Activated naive CD4-positive, alpha-beta T cell treated with anti-CD3 and anti-CD28 coated beads, Interleukin-2, amount 10 ng/mL, durations not matched to agents 7 days and 5 days (primary cell): Measurements from ENCODE around the gene COIL.

ENCODE experiments used
- CTCF ChIA-PET: fragments of 350-600 bp; sonication (Branson Sonifier 250); formaldehyde crosslinking; loops from one replicate; lab custom pipeline; 2021; ENCODE audit warnings: antibody characterized with exemption; lab: Charles Lee
- DNase-seq: peaks from one replicate; pipeline ENCODE4 v3.0.0-alpha.2; 2020
- H3K27ac Mint-ChIP-seq: one replicate; pipeline ENCODE4 v1.8.0; 2021; ENCODE audit warnings: mild to moderate bottlenecking, moderate library complexity, mixed read lengths
- H3K27me3 Mint-ChIP-seq: one replicate; pipeline ENCODE4 v1.8.0; 2021; ENCODE audit warnings: mild to moderate bottlenecking, mixed read lengths
- H3K36me3 Mint-ChIP-seq: one replicate; pipeline ENCODE4 v1.8.0; 2021; ENCODE audit warnings: mixed read lengths
- H3K4me1 Mint-ChIP-seq: one replicate; pipeline ENCODE4 v1.8.0; 2021; ENCODE audit warnings: mixed read lengths
- H3K4me3 Mint-ChIP-seq: one replicate; pipeline ENCODE4 v1.8.0; 2021; ENCODE audit warnings: mild to moderate bottlenecking, moderate library complexity, mixed read lengths
- H3K9me3 Mint-ChIP-seq: one replicate; pipeline ENCODE4 v1.8.0; 2021; ENCODE audit warnings: mixed read lengths

COIL gene, protein sequence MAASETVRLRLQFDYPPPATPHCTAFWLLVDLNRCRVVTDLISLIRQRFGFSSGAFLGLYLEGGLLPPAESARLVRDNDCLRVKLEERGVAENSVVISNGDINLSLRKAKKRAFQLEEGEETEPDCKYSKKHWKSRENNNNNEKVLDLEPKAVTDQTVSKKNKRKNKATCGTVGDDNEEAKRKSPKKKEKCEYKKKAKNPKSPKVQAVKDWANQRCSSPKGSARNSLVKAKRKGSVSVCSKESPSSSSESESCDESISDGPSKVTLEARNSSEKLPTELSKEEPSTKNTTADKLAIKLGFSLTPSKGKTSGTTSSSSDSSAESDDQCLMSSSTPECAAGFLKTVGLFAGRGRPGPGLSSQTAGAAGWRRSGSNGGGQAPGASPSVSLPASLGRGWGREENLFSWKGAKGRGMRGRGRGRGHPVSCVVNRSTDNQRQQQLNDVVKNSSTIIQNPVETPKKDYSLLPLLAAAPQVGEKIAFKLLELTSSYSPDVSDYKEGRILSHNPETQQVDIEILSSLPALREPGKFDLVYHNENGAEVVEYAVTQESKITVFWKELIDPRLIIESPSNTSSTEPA

DNA sequence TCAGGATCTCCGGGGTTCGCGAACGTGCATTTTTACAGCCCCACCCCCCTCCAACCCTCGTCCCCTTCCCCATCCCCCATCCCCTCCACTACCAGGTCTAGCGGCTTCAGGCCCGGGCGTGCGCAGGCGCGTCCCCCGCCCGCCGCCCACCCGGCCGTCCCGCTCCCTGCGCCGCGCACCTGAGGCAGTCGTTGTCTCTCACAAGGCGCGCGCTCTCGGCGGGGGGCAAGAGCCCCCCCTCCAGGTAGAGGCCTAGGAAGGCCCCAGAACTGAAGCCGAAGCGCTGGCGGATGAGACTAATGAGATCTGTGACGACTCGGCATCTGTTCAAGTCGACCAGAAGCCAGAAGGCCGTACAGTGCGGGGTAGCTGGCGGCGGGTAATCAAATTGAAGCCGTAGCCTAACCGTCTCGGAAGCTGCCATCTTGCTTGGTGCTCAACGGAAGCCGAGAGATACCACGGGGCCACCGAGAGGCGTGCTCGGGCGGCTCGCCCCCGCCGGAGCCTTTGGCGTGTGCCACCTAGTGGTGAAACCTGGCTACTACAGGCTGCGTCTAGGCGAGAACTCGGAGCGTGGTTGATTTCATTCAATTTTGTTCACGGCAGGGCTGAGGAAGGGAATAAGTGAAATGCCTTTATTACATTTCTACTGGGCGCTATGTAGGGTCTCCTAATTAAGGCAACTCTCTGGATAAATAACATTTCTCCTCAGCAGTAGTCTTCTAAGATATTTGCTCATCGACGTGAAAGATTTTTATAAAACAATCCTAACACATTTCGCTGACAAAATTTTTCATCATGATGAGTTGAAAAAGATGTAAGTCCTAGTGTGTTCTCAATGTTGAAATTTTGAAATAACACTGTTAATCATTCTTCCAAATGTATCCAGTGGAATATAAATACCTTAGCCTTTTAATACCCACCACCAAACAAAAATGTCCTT, at the start of gene COIL:
COIL (minus strand) TSS at position 455 of the 943 bp plus-strand sequence; CDS start at position 424, 31 bp downstream.
- H3K4me1 Mint-ChIP-seq, result peaks cover 25% of the 10 kb centered on the region
- peak within 1 kb of the TSS; percentile 79 for H3K4me3 Mint-ChIP-seq
- peaks cover 7% of the 10 kb centered on the region for H3K36me3 Mint-ChIP-seq
- peak; percentile 96 for DNase-seq
- no peaks in the 10 kb centered on the region for H3K9me3 Mint-ChIP-seq
- H3K27me3 Mint-ChIP-seq, result peaks cover 15% of the 10 kb centered on the region
- CTCF ChIA-PET, result interaction anchor here (0.7 to 0.9 kb wide), 4 partner anchors 12 to 143 kb away, joined by 3 to 4 read pairs (median 3); no protein-coding TSS in a partner anchor
- H3K27ac Mint-ChIP-seq, result peak within 1 kb of the TSS; percentile 91

DNA sequence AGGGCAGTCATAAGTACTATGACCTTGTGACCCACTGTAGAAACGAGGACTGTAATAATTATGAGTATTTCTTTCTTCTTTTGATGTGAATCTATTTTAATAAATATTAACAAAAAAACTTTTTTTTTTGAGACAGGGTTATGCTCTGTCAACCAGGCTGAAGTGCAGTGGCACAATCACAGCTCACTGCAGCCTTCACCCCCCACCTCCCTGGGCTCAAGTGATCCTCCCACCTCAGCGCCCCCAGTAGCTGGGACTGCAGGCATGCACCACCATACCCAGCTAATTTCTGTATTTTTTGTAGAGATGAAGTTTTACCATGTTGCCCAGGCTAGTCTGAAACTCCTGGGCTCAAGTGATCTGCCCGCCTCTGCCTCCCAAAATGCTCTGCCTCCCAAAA, 49.6 kb upstream of the COIL start:
- H3K27me3 Mint-ChIP-seq, result peaks cover 23% of the 10 kb centered on the region
- H3K9me3 Mint-ChIP-seq, result no peaks in the 10 kb centered on the region
- H3K4me1 Mint-ChIP-seq, result peaks cover 5% of the 10 kb centered on the region
- H3K27ac Mint-ChIP-seq, result no peak overlapping the region
- no peaks in the 10 kb centered on the region for H3K36me3 Mint-ChIP-seq
- DNase-seq, result no peak
- H3K4me3 Mint-ChIP-seq, result no peak overlapping the region
- CTCF ChIA-PET, result interaction anchor here (0.9 to 1.5 kb wide), 6 partner anchors 11 to 192 kb away, joined by 3 to 5 read pairs (median 3); partner anchors contain the start of gene AKAP1

DNA sequence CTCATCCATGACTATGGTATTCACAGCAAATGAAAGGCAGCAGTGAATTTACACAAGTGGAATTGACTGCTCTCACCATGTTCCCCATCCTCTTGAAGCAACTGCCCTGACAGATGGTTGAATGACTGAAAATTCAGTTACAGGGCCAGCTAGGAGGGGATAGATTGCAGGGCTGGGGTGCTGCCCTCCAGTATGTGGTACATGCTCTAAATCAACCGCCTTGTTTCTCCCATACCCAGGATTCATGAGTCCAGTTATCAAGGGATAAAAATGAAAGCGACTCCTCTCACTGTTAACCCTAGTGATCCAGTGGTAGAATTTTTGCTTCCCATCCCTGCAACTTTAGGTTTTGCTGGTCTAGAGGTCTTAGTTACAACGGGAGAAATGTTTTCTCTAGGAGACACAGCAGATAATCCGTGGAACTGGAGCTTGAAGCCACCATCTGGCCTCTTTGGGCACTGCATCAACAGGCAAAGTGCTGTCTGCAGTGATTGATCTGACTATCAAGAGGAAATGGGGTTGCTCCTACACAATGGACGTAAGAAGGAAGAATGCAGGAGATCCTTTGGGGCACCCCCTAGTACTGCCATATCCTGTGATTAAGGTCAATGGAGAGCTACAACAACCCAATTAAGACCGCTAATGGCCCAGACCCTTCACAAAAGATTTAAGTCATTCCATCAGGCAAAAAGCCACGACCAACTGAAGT, 49.0 kb upstream of the COIL start:
- Mint-ChIP-seq H3K36me3 (no peaks in the 10 kb centered on the region), H3K4me1 (peaks cover 11% of the 10 kb centered on the region), H3K27ac (no peak overlapping the region), H3K4me3 (no peak overlapping the region), H3K9me3 (no peaks in the 10 kb centered on the region), H3K27me3 (peaks cover 23% of the 10 kb centered on the region)
- peak; percentile 73 for DNase-seq
- CTCF ChIA-PET, result interaction anchor here (0.9 to 1.5 kb wide), 6 partner anchors 11 to 192 kb away, joined by 3 to 5 read pairs (median 3); partner anchors contain the start of gene AKAP1

DNA sequence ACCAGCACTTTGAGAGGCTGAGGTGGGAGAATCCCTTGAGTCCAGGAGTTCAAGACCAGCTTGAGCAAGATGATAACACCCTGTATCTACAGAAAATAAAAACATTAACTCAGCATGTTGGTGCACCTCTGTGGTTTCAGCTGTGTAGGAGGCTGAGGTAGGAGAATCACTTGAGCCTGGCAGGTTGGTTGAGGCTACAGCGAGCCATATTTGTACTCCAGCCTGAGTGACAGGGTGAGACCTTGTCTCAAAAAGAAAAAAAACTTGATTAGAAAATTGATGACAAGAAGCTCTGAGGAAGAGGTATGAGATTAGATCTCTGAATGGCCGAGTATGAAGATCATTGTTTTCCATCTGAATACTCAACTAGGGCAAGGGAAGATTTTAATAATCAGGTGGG, 48.1 kb upstream of the COIL start:
- H3K4me3 Mint-ChIP-seq, result no peak overlapping the region
- H3K27ac Mint-ChIP-seq, result no peak overlapping the region
- no peaks in the 10 kb centered on the region for H3K36me3 Mint-ChIP-seq
- CTCF ChIA-PET, result interaction anchor here (0.9 kb wide), 1 partner anchor 48 kb away, joined by 3 read pairs; no protein-coding TSS in a partner anchor
- peaks cover 14% of the 10 kb centered on the region for H3K4me1 Mint-ChIP-seq
- no peaks in the 10 kb centered on the region for H3K9me3 Mint-ChIP-seq
- no peak for DNase-seq
- peaks cover 23% of the 10 kb centered on the region for H3K27me3 Mint-ChIP-seq

DNA sequence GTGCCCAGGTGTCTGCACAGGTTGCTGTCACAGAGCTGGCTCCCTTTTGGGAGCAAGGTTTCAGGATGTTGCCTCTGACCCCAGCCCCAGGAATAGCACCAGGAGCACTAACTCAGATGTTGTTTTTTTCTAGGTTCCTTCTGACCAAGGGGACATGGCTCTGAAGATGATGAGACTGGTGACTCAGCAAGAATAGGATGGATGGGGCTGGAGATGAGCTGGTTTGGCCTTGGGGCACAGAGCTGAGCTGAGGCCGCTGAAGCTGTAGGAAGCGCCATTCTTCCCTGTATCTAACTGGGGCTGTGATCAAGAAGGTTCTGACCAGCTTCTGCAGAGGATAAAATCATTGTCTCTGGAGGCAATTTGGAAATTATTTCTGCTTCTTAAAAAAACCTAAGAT, 45.2 kb upstream of the COIL start:
- Mint-ChIP-seq H3K4me1 (peaks cover 14% of the 10 kb centered on the region), H3K4me3 (no peak overlapping the region), H3K9me3 (no peaks in the 10 kb centered on the region), H3K27me3 (peaks cover 16% of the 10 kb centered on the region), H3K36me3 (no peaks in the 10 kb centered on the region), H3K27ac (no peak overlapping the region)
- CTCF ChIA-PET, result no interaction called here
- no peak for DNase-seq

DNA sequence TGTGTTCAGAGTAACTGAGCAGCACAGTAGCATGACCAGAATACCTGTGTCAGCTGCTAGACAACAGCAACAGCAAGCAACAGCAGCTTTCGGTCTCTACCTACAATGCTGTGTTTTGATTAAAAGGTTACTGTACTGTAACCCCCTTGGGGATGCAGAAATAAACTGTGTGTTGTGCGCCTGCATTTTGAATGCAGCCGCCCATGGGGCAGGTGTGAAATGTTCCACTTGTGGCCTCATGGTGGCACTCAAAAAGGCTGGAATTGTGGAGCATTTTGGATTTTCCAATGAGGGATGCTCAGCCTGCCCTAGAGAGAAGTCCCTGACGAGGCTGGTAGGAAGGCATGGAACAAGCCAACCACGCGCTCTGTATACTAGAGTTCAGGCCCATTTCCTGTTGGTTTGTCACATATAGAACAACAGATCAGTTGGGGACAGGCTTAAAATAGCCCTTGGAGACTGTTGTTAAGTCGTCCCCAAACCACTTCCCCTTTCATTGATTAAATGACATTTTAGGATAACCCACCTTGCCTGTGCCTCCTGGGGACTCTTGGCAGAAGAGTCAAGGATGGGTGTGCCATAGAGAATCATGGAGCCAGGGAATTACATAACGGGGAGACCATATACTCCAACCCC, 44.2 kb upstream of the COIL start:
- peaks cover 14% of the 10 kb centered on the region for H3K27me3 Mint-ChIP-seq
- no peaks in the 10 kb centered on the region for H3K36me3 Mint-ChIP-seq
- DNase-seq, result no peak
- peaks cover 12% of the 10 kb centered on the region for H3K4me1 Mint-ChIP-seq
- no peaks in the 10 kb centered on the region for H3K9me3 Mint-ChIP-seq
- CTCF ChIA-PET, result no interaction called here
- H3K27ac Mint-ChIP-seq, result no peak overlapping the region
- no peak overlapping the region for H3K4me3 Mint-ChIP-seq

DNA sequence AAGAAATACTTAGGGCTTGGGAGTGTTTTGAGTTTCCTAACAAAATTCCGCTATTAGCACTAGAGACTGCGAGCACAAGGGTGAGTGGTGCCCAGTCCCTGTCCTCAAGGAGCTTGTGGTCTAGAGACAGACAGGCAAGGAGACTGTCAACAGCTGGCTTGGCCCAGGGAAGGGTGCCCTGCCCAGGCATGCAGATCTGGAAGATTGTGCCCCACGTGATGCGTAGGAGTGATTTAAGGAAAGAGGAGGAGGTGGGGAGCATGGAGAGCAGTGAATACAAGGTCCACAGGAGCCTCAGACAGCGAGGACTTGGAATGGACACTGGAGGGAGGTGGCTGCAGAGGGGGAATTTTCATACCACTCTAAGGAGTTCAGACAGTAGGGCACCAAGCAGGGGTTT, 42.1 kb upstream of the COIL start:
- DNase-seq, result no peak
- no peaks in the 10 kb centered on the region for H3K36me3 Mint-ChIP-seq
- H3K4me3 Mint-ChIP-seq, result no peak overlapping the region
- no peaks in the 10 kb centered on the region for H3K9me3 Mint-ChIP-seq
- H3K27me3 Mint-ChIP-seq, result no peaks in the 10 kb centered on the region
- H3K27ac Mint-ChIP-seq, result no peak overlapping the region
- CTCF ChIA-PET, result no interaction called here
- H3K4me1 Mint-ChIP-seq, result peaks cover 9% of the 10 kb centered on the region

DNA sequence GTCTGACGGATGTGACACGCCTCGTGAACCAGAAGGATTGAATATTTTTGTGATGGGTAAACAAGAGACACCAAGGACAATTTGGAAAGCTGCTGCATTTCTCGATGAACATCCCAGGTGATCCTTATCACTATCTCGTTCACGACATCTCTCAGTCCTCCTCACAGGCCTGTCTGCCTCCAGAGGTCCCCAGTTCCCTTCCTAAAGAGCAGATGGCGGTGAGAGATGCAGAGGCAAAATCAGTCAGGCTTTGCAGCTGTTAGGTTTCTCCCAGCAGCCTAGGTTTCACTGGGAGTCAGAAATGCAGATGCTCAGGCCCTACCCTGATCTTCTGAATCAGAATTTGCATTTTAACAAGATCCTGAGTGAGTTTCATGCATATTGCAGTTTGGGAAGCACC, 40.7 kb upstream of the COIL start:
- Mint-ChIP-seq H3K4me3 (no peak overlapping the region), H3K36me3 (no peaks in the 10 kb centered on the region), H3K4me1 (peaks cover 9% of the 10 kb centered on the region), H3K9me3 (no peaks in the 10 kb centered on the region), H3K27me3 (no peaks in the 10 kb centered on the region), H3K27ac (no peak overlapping the region)
- CTCF ChIA-PET, result interaction anchor here (0.6 to 1.2 kb wide), 2 partner anchors 10 to 1725 kb away, joined by 3 read pairs; no protein-coding TSS in a partner anchor
- DNase-seq, result no peak

DNA sequence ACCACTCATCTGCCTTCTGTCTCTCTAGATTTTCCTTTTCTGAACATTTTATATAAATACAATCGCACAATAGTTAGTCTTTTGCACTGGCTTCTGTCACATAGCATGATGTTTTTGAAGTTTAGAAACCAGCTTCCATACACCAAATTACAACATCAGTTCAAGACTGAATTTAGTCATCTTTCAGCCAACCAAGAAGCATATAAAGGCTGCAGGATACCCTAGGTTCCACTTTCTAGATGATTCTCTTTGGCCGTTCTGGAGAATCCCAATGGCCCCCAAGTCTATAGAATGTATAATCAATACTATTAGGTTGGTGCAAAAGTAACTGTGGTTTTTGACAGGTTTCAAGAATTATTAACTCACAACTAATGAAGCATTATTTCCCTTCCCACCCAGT, 36.5 kb upstream of the COIL start:
- no peaks in the 10 kb centered on the region for H3K36me3 Mint-ChIP-seq
- H3K4me1 Mint-ChIP-seq, result no peaks in the 10 kb centered on the region
- H3K27ac Mint-ChIP-seq, result no peak overlapping the region
- no peaks in the 10 kb centered on the region for H3K9me3 Mint-ChIP-seq
- H3K4me3 Mint-ChIP-seq, result no peak overlapping the region
- no peaks in the 10 kb centered on the region for H3K27me3 Mint-ChIP-seq
- CTCF ChIA-PET, result no interaction called here
- DNase-seq, result no peak

DNA sequence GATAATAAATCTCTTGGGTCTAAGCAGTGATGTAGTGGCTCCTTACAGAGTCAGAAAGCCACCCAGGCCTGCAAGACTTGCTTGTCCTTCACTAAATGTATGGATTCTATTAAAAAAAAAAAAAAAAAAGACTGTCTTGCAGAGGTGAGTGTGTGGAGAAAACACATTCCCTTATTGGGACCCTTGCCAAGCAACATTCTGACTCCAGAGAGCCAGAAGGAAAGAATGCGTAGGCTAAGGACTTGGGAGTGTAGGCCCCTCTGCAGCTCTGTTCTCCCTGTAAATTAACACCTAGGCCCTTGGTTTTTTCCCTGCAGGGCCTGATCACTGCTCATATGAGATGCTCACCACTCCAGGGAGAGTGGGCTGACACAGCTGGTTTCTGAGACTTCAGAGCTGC, 34.9 kb upstream of the COIL start:
- CTCF ChIA-PET, result no interaction called here
- Mint-ChIP-seq H3K27ac (no peak overlapping the region), H3K36me3 (no peaks in the 10 kb centered on the region), H3K27me3 (no peaks in the 10 kb centered on the region), H3K4me3 (no peak overlapping the region), H3K4me1 (no peaks in the 10 kb centered on the region), H3K9me3 (no peaks in the 10 kb centered on the region)
- no peak for DNase-seq

DNA sequence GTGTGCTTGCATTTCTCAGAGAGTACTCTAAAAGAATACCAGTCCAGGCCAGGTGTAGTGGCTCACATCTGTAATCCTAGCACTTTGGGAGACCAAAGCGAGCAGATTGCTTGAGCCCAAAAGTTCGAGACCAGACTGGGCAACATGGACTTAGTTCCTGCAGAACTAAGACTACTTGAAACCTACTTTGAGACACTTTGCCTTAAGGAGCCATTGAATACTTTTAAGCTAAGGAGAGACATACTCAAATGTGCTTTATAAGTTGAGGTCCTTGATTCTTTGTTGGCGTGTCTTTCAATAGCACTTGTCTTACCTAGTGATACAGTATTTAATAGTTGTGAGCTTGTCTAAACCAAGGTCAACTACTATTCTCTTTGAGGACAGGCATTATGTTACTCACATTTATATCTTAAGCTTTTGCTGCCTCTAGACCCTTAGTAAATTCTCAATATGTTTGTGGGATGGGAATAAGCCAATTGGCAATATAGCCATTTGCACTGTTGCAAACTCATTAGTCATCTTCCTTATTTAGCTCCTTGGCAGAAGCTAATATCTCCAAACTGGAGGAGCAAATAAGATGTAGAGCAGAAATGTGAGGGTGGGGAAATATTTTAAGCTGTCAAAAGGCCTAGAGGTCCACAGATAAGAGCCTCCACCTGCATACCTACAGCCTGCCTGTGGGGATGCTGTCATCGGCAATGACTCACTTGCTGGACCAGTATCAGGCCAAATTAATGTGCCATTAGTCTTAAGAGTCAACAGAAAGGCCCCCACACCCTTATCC, 33.4 kb upstream of the COIL start:
- Mint-ChIP-seq H3K9me3 (no peaks in the 10 kb centered on the region), H3K4me3 (no peak overlapping the region), H3K27me3 (no peaks in the 10 kb centered on the region), H3K36me3 (no peaks in the 10 kb centered on the region), H3K27ac (no peak overlapping the region), H3K4me1 (no peaks in the 10 kb centered on the region)
- no peak for DNase-seq
- CTCF ChIA-PET, result no interaction called here

DNA sequence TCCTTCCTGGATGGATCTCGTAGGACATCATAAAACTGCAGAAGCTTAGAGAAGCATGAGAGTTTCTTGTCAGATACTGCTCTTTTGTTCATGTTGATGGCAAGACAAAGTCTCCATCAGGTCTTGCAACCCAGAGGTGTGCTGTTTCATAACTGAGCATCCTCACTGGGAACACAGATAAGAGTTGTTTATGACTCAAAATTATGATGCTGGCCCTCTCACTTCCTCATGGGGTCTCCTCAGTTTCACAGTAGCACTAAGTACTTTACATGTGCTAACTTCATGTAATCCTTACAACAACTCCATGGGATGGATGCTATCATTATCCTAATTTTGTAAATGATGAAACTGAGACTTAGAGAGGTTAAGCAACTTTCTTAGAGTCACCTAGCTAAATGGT, 31.5 kb upstream of the COIL start:
- H3K4me3 Mint-ChIP-seq, result no peak overlapping the region
- H3K27me3 Mint-ChIP-seq, result no peaks in the 10 kb centered on the region
- no peaks in the 10 kb centered on the region for H3K9me3 Mint-ChIP-seq
- H3K4me1 Mint-ChIP-seq, result no peaks in the 10 kb centered on the region
- H3K27ac Mint-ChIP-seq, result no peak overlapping the region
- no peaks in the 10 kb centered on the region for H3K36me3 Mint-ChIP-seq
- CTCF ChIA-PET, result no interaction called here
- DNase-seq, result no peak
